Spleen (tissue), 11 donors: ENCODE measurements around the gene TMEM38A. TPM values are rescaled to one million over a fixed set of nuclear protein-coding genes. Genes with fewer than 3 reads are reported as not detected.

ENCODE experiments used
- DNase-seq: peaks from one replicate; pipeline ENCODE4 v3.0.0-alpha.2; 2020
- H3K27ac ChIP-seq, 8 donors: fragments of 200-600 bp; sonication (generic) in 7 of 8; 1 replicate in 4 of 8; 2 replicates in 4 of 8; pipeline versions ENCODE4 v1.5.0 to v1.8.0; 2016 to 2021; ENCODE audit warnings: inconsistent platforms in 4 of 8, mild to moderate bottlenecking in 4 of 8, moderate library complexity in 1 of 8
- H3K27me3 ChIP-seq, 7 donors: fragments of 200-600 bp; sonication (generic) in 6 of 7; replicated peaks in 1 of 7; 1 replicate in 4 of 7; 2 replicates in 3 of 7; pipeline versions ENCODE4 v1.5.0 to v1.8.0; 2016 to 2021; ENCODE audit warnings: inconsistent platforms in 3 of 7, mild to moderate bottlenecking in 1 of 7
- H3K36me3 ChIP-seq, 6 donors: fragments of 200-600 bp; sonication (generic) in 5 of 6; 1 replicate in 4 of 6; 2 replicates in 2 of 6; pipeline versions ENCODE4 v1.5.0 to v1.8.0; 2016 to 2021; ENCODE audit warnings: inconsistent platforms in 2 of 6
- H3K4me1 ChIP-seq, 6 donors: fragments of 200-600 bp; sonication (generic) in 5 of 6; 1 replicate in 3 of 6; 2 replicates in 3 of 6; pipeline versions ENCODE4 v1.5.0 to v1.8.0; 2016 to 2021; ENCODE audit warnings: inconsistent platforms in 3 of 6
- H3K4me3 ChIP-seq, 8 donors: fragments of 200-600 bp; sonication (generic) in 7 of 8; 1 replicate in 4 of 8; 2 replicates in 4 of 8; pipeline versions ENCODE4 v1.5.0 to v1.8.0; 2016 to 2021; ENCODE audit warnings: inconsistent platforms in 4 of 8, mild to moderate bottlenecking in 4 of 8, moderate library complexity in 2 of 8
- H3K9me3 ChIP-seq, 8 donors: fragments of 200-600 bp; sonication (generic) in 7 of 8; 1 replicate in 4 of 8; 2 replicates in 4 of 8; pipeline versions ENCODE4 v1.5.0 to v1.8.0; 2016 to 2021; ENCODE audit warnings: inconsistent platforms in 4 of 8
- CTCF ChIP-seq, 11 experiments: fragments of 200-600 bp in 7 of 11; fragments of 450-650 bp in 4 of 11; sonication (generic) in 4 of 11; IDR thresholded peaks in 8 of 11; conservative IDR thresholded peaks in 3 of 11; 1 replicate in 7 of 11; 2 replicates in 4 of 11; pipeline versions ENCODE4 v1.4.0 to v1.8.0; 2016 to 2021; ENCODE audit warnings: antibody characterized with exemption in 11 of 11, inconsistent platforms in 4 of 11, mild to moderate bottlenecking in 1 of 11
- POLR2A ChIP-seq, 3 donors: fragments of 450-650 bp; IDR thresholded peaks; one replicate each; pipeline ENCODE4 v1.5.1; 2017; ENCODE audit warnings: antibody characterized with exemption in 3 of 3, mild to moderate bottlenecking in 1 of 3
- POLR2AphosphoS5 ChIP-seq, 3 donors: sonication (generic); formaldehyde crosslinking; IDR thresholded peaks; one replicate each; pipeline ENCODE4 v1.5.1; 2017; ENCODE audit warnings: antibody characterized with exemption in 3 of 3
- WGBS, 5 donors: extraction: QIAGEN DNeasy Blood & Tissue Kit in 3 of 5; methylation state at CpG; one replicate each; pipeline versions ENCODE4 v1.1.5 to v1.1.7; 2013 to 2018; 5-methylcytosine and 5-hydroxymethylcytosine counted together
- intact Hi-C: fragments of 100-400 bp; cut with DNase I; formaldehyde crosslinking; loops from one replicate; pipeline ENCODE4 v1.15.0; 2023; ENCODE audit warnings: low total_unique reads
- polyA plus RNA-seq, 3 donors: library from polyadenylated mRNA; stranded (reverse); fragments of 200-250 nt; gene quantifications; one replicate each; pipeline ENCODE4 v1.2.1, GENCODE V29; 2013
- total RNA-seq, 7 donors: library from RNA; depleted of rRNA in 3 of 7; stranded (reverse); fragments of >200 nt in 3 of 7; fragmentation: NEBNext Ultra II Directional in 4 of 7; extraction: Animal tissue kit (Norgen Biotek cat#: 25700) in 4 of 7; gene quantifications; one replicate each; pipeline versions ENCODE4 v1.1.0 to v1.2.1, GENCODE V29; 2016 to 2021
- donor health status: healthy with polysubstance abuse.
- donor health status: DM: no; HTN: no; CAD: no; lungs with moderate emphysema.
- donor health status: DM: no; HTN: no; CAD: no.
- donor health status: Bipolar disorder and iron deficiency.
- donor health status: healthy.
- donor health status: DM: no; HTN: no; CAD: no.
- donor health status: DM: yes; HTN: yes; CAD: no.

The TMEM38A gene
- total and polyA plus RNA-seq, 10 donors, result 1.5 to 5.4 (median 2.8) TPM

- DNase-seq, result no peak
- intact Hi-C loops, result no loop called here
- WGBS, 5 donors, result 82 to 93% (median 91%) methylated on average over 3 of the region's 3 CpGs
- Histone ChIP-seq H3K27ac (no peak overlapping the region), H3K36me3 (peaks cover 0 to 43% (median 7%) of the 10 kb centered on the region in 6 donors), H3K9me3 (no peaks in the 10 kb centered on the region), H3K27me3 (no peaks in the 10 kb centered on the region), H3K4me3 (no peak overlapping the region), H3K4me1 (peaks cover 24 to 100% (median 76%) of the 10 kb centered on the region in 6 donors)
- TF ChIP-seq POLR2A (IDR thresholded peaks at IDR 0.05), result no peak
- TF ChIP-seq POLR2AphosphoS5 (IDR thresholded peaks at IDR 0.05), result no peak
- TF ChIP-seq CTCF (IDR thresholded peaks at IDR 0.05 in 8 of 11, conservative IDR thresholded peaks at IDR 0.05 in 3 of 11), result no peak
Measured at GRCh38 chr19:16620584-16620983, 40.4 kb upstream of the TMEM38A start.

DNA sequence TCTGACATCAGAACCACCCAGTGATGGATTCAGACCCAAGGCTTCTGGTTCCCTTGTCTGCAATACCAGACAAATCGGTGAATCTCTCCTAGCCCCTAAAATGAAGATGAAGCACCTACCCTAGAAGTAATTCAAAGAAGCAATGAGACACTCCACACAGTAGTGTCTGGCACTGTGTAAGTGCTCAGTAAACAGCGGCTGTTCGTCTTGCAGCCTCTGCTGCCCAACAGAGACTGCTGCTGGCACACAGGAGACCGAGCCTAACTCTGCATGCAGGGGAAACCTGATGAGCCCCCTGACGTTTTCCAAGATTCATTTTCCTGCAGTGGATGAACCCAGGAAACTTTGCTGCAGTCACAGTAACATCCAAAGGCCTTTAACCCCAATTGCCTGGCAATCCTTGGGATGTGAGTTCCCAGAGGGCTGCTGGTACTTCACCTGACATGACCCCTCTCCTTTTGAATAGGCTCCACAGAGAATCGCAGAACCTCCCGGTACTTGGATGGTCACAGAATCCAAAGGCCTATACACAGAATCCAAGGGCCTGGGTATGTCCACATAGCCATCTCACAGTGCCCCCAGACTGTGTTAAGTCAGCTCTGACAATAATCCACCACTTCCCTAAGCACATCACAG is 39.7 kb upstream of the TMEM38A start:
- 81 to 91% (median 88%) methylated on average over 7 of the region's 7 CpGs for WGBS, 5 donors

GRCh38 chr19:16623066-16623465 is 37.9 kb upstream of the TMEM38A start:
- 88 to 97% (median 90%) methylated on average over 2 of the region's 2 CpGs for WGBS, 5 donors
- Histone ChIP-seq H3K36me3 (peaks cover 0 to 44% (median 7%) of the 10 kb centered on the region in 6 donors), H3K27me3 (no peaks in the 10 kb centered on the region), H3K9me3 (no peaks in the 10 kb centered on the region), H3K4me1 (peaks cover 27 to 96% (median 72%) of the 10 kb centered on the region in 6 donors), H3K4me3 (no peak overlapping the region), H3K27ac (no peak overlapping the region)
- no peak for DNase-seq
- intact Hi-C loops, result no loop called here
- no peak for TF ChIP-seq POLR2A (IDR thresholded peaks at IDR 0.05)
- no peak for TF ChIP-seq CTCF (IDR thresholded peaks at IDR 0.05 in 8 of 11, conservative IDR thresholded peaks at IDR 0.05 in 3 of 11)
- TF ChIP-seq POLR2AphosphoS5 (IDR thresholded peaks at IDR 0.05), result no peak

More for the DNA sequence above, 39.7 kb upstream of the TMEM38A start:
- no peak for DNase-seq
- Histone ChIP-seq H3K27ac (no peak overlapping the region), H3K4me1 (peaks cover 28 to 100% (median 76%) of the 10 kb centered on the region in 6 donors), H3K27me3 (no peaks in the 10 kb centered on the region), H3K36me3 (peaks cover 0 to 44% (median 7%) of the 10 kb centered on the region in 6 donors), H3K4me3 (no peak overlapping the region), H3K9me3 (no peaks in the 10 kb centered on the region)
- no peak for TF ChIP-seq CTCF (IDR thresholded peaks at IDR 0.05 in 8 of 11, conservative IDR thresholded peaks at IDR 0.05 in 3 of 11)
- TF ChIP-seq POLR2A (IDR thresholded peaks at IDR 0.05), result no peak
- no peak for TF ChIP-seq POLR2AphosphoS5 (IDR thresholded peaks at IDR 0.05)
- intact Hi-C loops, result no loop called here

DNA sequence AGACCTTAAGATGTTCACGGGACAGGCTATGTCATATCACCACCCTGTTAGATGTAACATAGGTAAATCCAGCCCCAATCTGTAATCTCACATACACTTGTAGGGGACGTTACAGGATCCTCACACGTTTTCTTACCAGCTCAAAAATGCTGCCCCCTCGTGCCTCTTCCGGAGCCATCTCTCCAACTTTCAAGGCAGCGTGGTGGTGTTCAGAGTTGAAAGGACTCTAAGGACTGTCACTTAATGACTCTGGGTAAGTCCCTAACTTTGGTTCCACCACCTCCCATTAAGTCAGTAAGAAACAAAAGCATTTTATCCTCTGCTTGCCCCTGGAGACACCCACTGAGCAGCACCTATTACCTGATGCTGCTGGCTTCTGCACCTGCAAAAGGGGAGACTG is 37.4 kb upstream of the TMEM38A start:
- intact Hi-C loops, result no loop called here
- 63 to 81% (median 77%) methylated on average over 6 of the region's 6 CpGs for WGBS, 5 donors
- Histone ChIP-seq H3K4me3 (no peak overlapping the region), H3K4me1 (peaks cover 22 to 92% (median 67%) of the 10 kb centered on the region in 6 donors), H3K9me3 (no peaks in the 10 kb centered on the region), H3K36me3 (peaks cover 0 to 44% (median 7%) of the 10 kb centered on the region in 6 donors), H3K27ac (no peak overlapping the region), H3K27me3 (no peaks in the 10 kb centered on the region)
- TF ChIP-seq POLR2A (IDR thresholded peaks at IDR 0.05), result no peak
- no peak for TF ChIP-seq POLR2AphosphoS5 (IDR thresholded peaks at IDR 0.05)
- TF ChIP-seq CTCF (IDR thresholded peaks at IDR 0.05 in 8 of 11, conservative IDR thresholded peaks at IDR 0.05 in 3 of 11), result no peak
- DNase-seq, result no peak
